Right kidney (tissue), 9 donors: ENCODE results near the gene RXYLT1.
A peak's percentile ranks its signal among the peaks of the same experiment; 100 is the strongest.
"Not testable (repeated sequence)": the region's sequence is repeated elsewhere in the genome, so short reads cannot be mapped to it uniquely, and the experiment has no call there.

Source experiments
- DNase-seq: peaks from one replicate; pipeline ENCODE4 v3.0.0-alpha.2; 2016
- long read RNA-seq, 8 donors: transcript quantifications; one replicate each; lab custom pipeline, GENCODE V29; 2026

The RXYLT1 gene, protein sequence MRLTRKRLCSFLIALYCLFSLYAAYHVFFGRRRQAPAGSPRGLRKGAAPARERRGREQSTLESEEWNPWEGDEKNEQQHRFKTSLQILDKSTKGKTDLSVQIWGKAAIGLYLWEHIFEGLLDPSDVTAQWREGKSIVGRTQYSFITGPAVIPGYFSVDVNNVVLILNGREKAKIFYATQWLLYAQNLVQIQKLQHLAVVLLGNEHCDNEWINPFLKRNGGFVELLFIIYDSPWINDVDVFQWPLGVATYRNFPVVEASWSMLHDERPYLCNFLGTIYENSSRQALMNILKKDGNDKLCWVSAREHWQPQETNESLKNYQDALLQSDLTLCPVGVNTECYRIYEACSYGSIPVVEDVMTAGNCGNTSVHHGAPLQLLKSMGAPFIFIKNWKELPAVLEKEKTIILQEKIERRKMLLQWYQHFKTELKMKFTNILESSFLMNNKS
- long read RNA-seq, donor 1, full-length matches to known transcripts = 23 of 23 reads
- long read RNA-seq, donor 1, partial matches to known transcripts = 0 of 23 reads
- long read RNA-seq, donor 1, other reads (novel, unspliced or antisense) = 0 of 23 reads
- long read RNA-seq, donor 2, full-length matches to known transcripts = 16 of 16 reads
- long read RNA-seq, donor 2, partial matches to known transcripts = 0 of 16 reads
- long read RNA-seq, donor 2, other reads (novel, unspliced or antisense) = 0 of 16 reads
- long read RNA-seq, donor 3, full-length matches to known transcripts = 6 of 6 reads
- long read RNA-seq, donor 3, partial matches to known transcripts = 0 of 6 reads
- long read RNA-seq, donor 3, other reads (novel, unspliced or antisense) = 0 of 6 reads
- long read RNA-seq, donor 4, full-length matches to known transcripts = 10 of 10 reads
- long read RNA-seq, donor 4, partial matches to known transcripts = 0 of 10 reads
- long read RNA-seq, donor 4, other reads (novel, unspliced or antisense) = 0 of 10 reads
- long read RNA-seq, donor 5, full-length matches to known transcripts = 15 of 15 reads
- long read RNA-seq, donor 5, partial matches to known transcripts = 0 of 15 reads
- long read RNA-seq, donor 5, other reads (novel, unspliced or antisense) = 0 of 15 reads
- long read RNA-seq, donor 6, full-length matches to known transcripts = 20 of 20 reads
- long read RNA-seq, donor 6, partial matches to known transcripts = 0 of 20 reads
- long read RNA-seq, donor 6, other reads (novel, unspliced or antisense) = 0 of 20 reads
- long read RNA-seq, donor 7, full-length matches to known transcripts = 30 of 36 reads
- long read RNA-seq, donor 7, partial matches to known transcripts = 6 of 36 reads
- long read RNA-seq, donor 7, other reads (novel, unspliced or antisense) = 0 of 36 reads
- long read RNA-seq, donor 8, full-length matches to known transcripts = 18 of 18 reads
- long read RNA-seq, donor 8, partial matches to known transcripts = 0 of 18 reads
- long read RNA-seq, donor 8, other reads (novel, unspliced or antisense) = 0 of 18 reads

DNA sequence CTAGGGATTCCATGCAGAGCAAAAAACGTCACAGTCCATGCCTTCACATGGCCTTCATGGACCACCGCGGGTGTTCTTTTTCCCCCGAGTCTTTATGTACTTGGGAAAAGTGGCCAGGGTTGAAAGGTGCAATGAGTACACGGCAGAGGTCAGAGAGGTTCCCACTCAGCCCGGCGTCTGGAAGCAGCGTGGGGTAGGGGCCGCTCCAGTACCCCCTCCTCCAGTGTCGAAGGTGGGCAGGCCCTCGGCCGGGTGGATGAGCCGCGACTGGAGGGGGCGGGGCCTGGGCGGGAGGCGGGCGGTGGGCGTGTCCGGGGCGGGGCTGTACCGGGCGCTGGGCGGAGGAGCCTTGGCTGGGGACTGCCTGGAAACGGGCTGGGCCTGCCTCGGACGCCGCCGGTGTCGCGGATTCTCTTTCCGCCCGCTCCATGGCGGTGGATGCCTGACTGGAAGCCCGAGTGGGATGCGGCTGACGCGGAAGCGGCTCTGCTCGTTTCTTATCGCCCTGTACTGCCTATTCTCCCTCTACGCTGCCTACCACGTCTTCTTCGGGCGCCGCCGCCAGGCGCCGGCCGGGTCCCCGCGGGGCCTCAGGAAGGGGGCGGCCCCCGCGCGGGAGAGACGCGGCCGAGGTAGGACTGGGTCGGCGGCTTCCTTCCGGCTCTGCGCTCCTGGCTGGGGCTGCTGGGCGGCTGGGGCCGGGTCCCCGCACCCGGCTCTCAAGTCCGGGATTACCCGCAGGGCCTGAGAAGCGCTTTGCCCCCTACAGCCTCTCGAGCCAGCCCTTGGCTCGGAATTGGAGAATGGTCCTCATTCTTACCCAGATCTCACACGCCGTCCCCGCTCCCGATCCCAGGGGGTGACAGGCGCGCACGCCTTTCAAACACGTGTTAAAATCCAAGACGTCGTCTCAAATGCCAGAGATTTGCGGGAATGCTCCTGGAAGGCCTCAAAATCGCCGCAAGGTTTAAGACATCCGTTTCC, at the start of gene RXYLT1:
Gene RXYLT1, plus strand, starts transcription at position 412 of the 984 bp plus-strand sequence. Its CDS starts 52 bp downstream, at position 464.
- DNase-seq = peak; percentile 99

DNA sequence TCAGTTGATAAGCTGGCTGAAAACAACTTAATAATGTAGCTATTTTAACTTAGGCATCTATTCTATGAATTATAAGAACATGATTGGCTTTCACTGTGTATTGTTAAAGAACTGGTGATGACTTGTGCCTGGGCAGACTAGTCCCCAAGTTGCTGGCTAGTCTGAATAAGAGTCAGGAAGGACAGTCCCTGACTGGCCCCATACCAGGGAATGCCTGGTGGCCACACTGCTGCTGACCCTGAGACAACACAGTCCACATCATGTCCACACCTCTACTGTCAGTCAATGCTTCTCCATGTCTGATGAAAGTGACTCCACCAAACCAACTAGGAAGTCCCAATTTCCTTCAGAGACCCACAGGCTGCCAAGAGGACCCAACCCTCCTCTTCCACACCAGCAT, 46.9 kb upstream of the RXYLT1 start:
- DNase-seq = not testable (repeated sequence)

DNA sequence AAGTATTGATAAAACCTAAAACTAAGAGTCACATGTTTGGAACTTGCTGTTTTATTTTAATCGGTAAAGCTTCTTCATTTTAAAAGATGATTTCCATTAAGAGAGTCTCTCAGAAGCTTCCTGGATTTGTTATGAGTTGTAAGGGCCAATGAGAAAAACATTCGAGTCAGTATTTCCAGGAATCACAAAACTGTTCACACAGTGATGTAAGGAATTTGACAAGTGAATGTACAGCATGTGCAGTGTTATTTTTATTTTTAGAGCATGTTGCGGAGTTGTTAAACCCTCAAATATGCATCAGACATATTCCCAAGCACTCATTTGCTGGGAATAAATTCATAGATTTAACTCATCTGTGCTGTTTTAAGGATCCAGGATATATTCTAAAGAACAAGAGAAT, 46.1 kb upstream of the RXYLT1 start:
- not testable (repeated sequence) for DNase-seq

DNA sequence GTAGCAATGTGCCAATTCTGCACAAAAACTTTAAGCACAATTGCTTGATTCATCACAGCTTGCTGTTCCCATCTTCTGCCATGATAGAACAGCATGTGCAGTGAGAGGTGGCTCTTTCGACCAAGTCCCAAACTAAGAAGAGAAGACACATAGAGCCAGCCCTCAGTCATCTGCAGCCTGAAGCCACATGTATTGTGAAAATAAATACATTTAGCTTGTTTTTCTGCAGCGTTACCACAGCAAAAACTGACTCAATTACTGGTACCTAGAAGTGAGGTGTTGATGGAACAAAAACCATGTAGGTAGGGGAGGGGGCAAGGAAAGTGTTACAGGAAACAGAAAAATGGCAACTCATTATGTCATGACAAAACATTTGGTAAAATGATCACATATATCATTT, 39.2 kb upstream of the RXYLT1 start:
- not testable (repeated sequence) for DNase-seq

DNA sequence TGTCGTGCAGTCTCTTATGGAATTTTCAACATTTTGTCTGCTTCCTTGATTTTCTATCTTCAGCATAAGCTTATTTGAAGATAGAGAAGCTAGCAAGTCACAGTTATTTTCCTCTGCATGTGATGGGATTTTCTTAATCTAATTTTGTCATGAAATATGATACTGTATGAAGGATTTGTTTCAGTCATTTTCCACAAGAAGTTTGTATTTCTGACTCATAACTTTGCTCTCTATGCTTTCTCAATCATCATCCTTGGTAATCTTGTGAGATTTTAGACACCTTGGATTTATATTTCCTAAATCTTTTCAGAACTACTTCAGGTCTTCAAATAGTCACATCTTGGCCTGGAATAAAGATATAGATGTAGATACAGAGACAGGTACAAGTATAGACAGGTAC, 38.3 kb upstream of the RXYLT1 start:
- not testable (repeated sequence) for DNase-seq

DNA sequence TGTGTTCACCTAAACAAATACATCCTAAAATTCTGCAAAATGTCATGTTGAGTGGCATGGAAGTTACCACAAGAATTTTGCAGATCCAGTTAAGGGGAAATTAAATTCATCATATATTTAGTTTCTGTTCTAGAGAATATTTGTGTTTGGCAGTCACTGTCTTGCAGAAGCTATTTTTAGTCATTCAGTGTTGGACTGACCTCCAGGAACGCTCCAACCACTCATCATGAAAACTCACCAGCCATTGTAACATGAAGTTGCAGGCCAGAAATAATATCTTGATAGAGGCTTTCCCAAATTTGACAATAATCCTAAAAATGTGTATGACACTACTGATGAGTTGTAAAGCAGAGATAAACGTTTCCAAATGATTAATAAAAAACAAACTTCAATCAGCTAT, 35.6 kb upstream of the RXYLT1 start:
- not testable (repeated sequence) for DNase-seq

DNA sequence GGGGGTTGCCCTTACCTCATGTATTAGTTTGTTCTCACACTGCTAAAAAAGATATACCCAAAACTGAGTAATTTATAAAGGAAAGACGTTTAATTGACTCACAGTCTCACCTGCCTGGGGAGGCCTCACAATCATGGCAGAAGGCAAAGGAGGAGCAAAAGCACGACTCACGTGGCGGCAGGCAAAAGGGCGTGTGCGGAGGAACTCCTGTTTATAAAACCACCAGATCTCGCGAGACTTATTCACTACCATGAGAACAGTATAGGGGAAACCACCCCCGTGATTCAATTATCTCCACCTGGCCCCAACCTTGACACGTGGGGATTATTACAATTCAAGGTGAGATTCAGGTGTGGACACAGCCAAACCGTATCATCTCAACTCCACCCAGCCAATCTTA, 33.2 kb upstream of the RXYLT1 start:
- not testable (repeated sequence) for DNase-seq

DNA sequence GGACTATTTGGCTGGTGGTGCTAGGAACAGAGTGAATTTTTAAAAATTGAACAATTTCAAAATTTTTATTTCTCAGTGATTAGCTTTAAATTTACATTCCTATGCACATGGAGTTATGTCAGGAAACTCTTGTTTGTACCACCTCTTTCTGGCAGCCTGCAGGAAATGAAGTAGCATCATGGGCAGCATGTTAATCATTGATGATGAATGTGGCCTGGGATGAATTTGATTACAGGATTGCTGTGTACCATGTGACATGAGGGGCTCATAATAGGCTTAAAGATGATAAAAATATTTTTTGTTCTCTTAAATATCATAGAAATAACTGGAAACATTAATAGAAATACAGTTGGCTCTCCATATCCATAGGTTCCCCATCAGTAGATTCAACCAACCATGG, 32.6 kb upstream of the RXYLT1 start:
- not testable (repeated sequence) for DNase-seq

DNA sequence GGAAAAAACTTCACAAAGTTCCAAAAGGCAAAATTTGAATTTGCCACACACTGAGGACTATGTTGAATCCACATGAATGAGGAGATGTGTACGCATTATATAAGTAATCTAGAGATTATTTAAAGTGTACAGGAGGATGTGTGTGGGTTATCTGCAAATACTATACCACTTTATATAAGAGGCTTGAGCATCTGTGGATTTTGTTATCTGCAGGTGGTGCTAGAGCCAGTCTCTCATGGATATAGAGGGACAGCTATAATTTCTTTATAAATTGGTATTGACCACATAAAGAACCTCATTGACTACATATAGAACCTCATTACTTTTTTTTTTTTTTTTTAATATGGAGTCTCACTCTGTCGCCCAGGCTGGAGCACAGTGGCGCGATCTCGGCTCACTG, 32.2 kb upstream of the RXYLT1 start:
- no peak for DNase-seq

DNA sequence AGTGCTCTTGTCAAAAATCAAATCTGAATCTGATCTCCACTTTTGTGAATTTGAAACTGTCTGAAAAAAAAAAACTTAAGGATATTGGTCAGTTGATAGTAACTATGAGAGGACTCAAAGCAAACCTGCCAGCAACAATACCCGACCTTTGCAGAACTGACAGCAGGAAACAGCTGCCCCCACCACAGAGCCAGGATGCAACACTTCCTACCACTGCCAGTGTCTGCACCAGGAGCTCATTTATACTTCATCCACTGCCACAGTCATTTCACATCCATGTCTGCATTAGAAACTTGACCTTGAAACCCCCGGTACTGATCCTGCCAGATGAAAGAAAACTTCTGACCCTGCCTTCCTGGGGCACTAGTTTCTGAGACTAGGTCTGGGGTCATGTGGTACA, 27.4 kb upstream of the RXYLT1 start:
- no peak for DNase-seq

DNA sequence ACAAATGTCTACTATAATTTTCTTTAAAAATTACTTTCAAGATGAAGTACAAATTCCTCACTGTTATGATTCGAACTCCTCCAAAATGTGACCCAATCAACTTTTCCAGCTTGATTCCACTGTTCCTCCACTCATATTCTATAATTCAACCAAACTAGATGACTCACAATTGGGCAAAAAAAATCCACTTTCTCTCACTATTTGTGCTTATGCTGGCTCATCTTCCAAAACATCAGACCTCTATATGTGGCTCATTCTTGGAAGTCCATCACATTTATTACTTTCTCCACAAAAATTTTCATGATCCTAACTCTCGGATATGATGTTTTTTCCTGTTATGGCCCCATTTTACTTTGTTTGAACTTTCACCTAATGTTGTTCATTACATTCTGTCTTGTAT, 26.9 kb upstream of the RXYLT1 start:
- no peak for DNase-seq

DNA sequence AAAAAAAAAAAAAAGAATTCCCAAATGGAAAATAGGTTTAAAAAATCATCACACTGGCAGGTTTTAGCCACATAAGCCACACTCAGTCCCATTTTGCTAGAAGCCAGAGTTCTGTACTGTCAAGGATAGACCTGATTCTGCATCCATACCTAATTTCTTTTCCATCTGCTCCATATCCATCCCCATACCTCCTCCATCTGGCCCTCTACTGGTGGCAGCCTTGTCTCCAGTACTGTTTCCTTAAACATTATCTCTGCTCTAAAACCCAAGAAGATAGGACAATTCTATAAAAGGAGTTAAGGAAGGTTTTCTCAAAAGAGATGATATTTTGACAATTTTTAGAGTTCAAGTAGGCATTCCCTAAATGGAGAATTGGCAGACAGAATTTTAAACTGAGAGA, 26.0 kb upstream of the RXYLT1 start:
- no peak for DNase-seq

DNA sequence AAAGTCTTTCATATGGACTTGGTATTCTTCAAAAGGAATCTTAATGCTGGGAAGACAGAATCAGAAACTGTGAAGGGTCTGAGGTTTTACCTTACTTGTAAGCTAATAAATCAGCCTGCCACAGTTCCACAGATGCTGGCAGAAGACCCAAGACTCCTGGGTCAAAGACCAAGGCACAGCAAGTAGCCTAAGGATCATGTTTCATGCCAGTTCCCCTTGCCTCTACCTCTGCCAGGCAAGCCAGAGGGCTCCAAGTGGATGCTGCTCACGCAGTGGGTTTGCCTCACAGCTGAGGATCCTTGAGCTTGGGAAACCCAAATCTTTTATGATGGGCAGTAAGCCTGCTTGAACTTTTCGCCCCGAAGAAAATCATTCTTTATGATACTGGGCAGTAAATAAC, 15.2 kb upstream of the RXYLT1 start:
- no peak for DNase-seq

DNA sequence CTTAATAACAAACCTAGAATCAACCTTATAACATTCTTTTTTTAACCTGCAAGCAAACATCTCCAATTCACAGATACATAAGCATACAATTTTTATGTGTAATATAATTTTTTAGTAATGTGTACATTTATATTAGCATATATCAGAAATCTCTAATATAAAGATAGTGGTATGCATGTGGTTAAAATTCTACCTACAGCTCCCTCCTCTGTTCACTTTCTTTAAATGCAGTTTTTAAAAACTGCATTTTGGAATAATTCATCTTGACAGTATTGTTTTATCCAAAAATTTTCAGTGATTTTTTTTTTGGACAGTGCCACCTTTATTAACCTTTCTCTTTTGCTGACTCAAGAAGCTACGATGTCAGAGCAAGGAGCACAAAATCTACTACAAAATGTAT, 13.2 kb upstream of the RXYLT1 start:
- no peak for DNase-seq

DNA sequence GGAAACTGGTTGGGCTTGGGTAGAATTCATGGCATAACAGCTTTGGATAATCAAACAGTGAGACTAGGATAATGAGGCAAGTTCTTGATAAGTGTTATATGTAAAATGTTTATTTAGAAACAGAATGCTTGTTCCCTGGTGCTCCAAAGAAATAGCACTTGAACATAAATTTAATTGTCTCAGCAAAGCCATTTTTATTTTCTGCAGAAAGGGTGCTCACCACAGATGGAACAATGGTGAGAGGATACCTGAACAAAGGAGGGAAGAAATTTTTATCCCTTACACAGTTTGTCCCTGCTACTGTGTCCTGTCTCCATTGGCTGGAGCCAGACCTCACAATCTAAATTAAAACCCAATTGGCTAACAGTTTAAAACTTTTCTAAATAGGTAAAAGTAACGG, 9.3 kb upstream of the RXYLT1 start:
- DNase-seq = no peak

DNA sequence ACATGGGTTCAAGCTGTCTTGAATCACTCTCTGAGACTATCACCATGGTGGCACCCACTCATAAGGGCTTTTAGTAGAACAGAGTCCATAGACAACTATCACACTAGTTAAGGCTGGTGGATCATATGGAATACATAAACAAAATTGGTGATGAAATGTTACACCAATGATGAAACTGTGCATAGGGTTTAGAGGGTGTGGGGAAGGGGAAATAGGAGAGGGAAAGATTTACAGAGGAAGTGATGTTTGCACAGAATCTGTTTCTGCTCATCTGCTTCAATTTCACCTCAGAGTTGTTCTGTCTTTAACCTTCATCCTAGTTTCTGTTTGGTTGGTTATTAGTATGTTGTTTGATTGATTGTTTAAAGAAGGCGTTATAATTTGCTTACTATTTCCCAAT, 2.4 kb upstream of the RXYLT1 start:
- no peak for DNase-seq

DNA sequence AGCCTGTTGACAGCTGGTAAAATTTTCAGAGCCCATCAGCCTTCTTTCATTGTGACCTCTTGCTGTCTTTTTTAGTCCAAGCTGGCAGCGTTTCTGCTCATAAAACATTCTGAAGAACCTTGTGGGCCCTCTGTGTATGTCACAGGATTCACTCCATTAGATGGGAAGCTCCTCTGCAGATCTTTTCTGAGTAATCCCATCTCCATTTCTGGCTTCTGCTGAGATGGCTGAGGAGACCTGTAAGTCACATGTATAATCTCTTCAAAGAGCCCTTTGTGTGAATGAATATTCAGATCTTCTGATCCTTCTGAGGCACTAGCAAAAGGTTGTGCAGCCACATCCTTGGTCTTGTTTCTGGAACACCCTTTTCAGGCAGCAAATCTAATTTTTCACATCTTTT, 2.8 kb downstream of the RXYLT1 start:
- DNase-seq = no peak

DNA sequence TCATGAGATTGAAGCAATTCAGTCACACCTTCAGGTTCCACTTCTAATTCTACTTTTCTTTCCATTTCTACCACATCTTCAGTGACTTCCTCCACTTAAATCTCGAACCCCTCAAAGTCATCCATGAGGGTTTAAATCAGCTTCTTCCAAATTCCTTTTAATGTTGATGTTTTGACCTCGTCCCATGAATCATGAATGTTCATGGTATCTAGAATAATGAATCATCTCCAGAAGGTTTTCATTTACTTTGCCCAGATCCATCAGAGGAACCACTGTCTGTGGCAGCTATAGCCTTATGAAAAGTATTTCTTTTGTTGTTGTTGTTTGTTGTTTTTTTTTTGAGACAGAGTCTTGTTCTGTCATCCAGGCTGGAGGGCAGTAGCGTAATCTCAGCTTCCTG, 7.6 kb downstream of the RXYLT1 start:
- no peak for DNase-seq

DNA sequence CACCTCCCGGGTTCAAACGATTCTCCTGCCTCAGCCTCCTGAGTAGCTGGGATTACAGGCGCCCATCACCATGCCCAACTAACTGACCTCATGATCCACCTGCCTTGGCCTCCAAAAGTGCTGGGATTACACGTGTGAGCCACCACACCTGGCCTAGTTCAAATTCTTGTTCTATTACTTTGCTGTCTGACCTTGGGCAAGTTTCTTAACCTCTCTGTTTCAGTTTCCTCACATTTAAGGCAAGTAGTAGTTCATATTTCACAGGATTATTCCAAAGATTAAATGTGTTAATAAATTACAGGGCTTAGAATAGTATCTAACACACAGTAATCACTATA, 10.9 kb downstream of the RXYLT1 start:
- DNase-seq = no peak

DNA sequence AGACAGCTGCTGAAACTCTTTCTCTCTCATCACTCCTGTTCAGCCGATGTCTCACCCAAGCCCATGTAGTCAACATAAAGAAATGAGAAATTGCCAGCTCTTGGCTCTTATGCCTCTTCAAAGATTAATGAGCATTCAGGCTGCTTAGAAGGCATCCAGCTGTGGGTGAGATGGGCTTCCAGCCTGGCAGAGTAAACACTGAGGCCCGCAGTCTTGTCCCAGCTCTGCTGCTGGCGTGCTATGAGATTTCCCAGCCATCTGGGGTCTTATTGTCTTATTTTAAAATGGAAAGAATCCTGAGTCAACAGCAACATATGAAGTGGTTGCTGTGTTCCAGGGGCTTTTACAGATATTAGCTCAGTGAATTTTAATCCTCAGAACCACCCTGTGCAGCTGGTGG, 12.6 kb downstream of the RXYLT1 start:
- DNase-seq = no peak
